ENCODE measurements around the gene ARHGAP15. TPM values are rescaled to one million over a fixed set of nuclear protein-coding genes. Genes with fewer than 3 reads are reported as not detected.

Gene ARHGAP15
- total RNA-seq, 1 donor from 2014 or later, result not detected

DNA sequence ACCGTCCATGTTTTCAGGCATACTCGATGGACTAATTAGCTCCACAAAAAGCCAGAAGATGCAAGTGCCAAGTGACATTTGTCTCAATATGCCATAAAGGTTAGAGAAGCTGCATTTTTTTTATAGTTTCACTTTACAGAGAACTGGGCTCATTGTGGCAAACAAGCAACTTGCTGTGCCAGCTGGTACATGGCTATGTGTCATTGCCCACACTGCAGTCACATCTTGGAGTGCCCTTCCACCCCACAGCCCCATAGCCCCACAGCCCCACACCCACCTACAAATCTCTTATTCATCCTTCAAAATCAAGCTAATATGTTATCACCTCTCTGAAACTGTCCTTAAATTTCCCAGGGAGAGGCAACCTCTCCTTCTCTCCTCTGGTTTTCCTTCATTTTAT is 451.9 kb downstream of the ARHGAP15 start:
- H3K27me3 ChIP-seq (ENCODE audit: insufficient read depth, low read length), result no peaks in the 10 kb centered on the region
- H3K4me3 ChIP-seq (ENCODE audit: insufficient read depth, low read depth, low read length), result no peak overlapping the region
- H3K9me3 ChIP-seq (ENCODE audit: insufficient read depth, low read depth, low read length), result no peaks in the 10 kb centered on the region
- H3K9me3 Mint-ChIP-seq (ENCODE audit: unreplicated experiment), result no peaks in the 10 kb centered on the region
- FAIRE-seq (no peak), DNase-seq (ENCODE audit: low read depth) (no peak)
- no peak overlapping the region for H3K27ac ChIP-seq (ENCODE audit: low read depth, low read length)
- H3K9ac ChIP-seq (ENCODE audit: low read length), result no peak overlapping the region
- peaks cover 1% of the 10 kb centered on the region for H3K4me1 Mint-ChIP-seq (ENCODE audit: low read depth, unreplicated experiment)
- H3K4me2 ChIP-seq (ENCODE audit: low read length), result no peak overlapping the region
- no peak overlapping the region for H3K27ac Mint-ChIP-seq (ENCODE audit: unreplicated experiment)
- no peak overlapping the region for H2AFZ ChIP-seq (ENCODE audit: low read depth, low read length)
- no peaks in the 10 kb centered on the region for H3K36me3 ChIP-seq (ENCODE audit: insufficient read depth, low read length)
- H3K79me2 ChIP-seq (ENCODE audit: insufficient read depth, low read length), result no peaks in the 10 kb centered on the region
- H4K20me1 ChIP-seq (ENCODE audit: insufficient read depth, low read length), result no peaks in the 10 kb centered on the region
- H3K4me3 Mint-ChIP-seq (ENCODE audit: unreplicated experiment), result no peak overlapping the region
- TF ChIP-seq EZH2 (IDR thresholded peaks at IDR 0.05; ENCODE audit: insufficient read depth, low read length) (no peak), CTCF (IDR thresholded peaks at IDR 0.05; ENCODE audit: insufficient read depth, low read depth, low read length) (no peak)
- no peaks in the 10 kb centered on the region for H3K36me3 Mint-ChIP-seq (ENCODE audit: low read depth, unreplicated experiment)
- H3K27me3 Mint-ChIP-seq (ENCODE audit: low read depth, unreplicated experiment), result no peaks in the 10 kb centered on the region
- no peaks in the 10 kb centered on the region for H3K4me1 ChIP-seq (ENCODE audit: insufficient read depth, low read length)

DNA sequence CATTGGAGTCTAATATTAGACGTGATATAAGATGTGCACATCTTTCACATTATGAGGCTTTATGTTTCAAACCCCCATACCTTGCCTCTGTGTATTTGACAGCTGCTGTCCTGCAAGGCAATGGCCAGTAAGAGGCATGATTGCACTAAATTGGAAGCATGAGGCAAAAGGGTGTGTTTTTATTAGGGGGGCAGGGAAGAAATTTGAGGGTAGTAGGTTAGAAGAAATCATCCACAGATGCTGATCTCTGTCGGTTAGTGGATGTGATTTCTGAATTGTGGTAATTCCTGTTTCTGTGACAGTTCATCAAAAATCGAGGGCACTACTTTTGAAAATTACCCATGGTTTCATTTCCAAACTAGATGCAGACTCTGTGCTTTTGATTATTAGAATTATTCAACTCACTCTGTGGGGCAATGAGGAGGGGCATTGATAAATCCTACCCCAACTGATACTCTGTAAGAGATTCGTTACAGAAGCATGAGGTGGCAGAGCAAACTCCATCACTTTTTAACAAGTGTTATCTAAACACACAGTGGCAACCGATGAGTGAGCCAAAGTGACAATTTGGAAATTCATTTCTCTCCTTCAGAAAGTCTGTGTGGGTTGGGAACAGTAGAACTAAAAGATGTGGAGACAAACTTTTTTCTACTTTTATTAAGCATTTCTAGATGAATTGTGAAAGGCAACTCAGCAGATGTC is 453.0 kb downstream of the ARHGAP15 start:
- Mint-ChIP-seq H3K9me3 (ENCODE audit: unreplicated experiment) (no peaks in the 10 kb centered on the region), H3K36me3 (ENCODE audit: low read depth, unreplicated experiment) (no peaks in the 10 kb centered on the region), H3K4me1 (ENCODE audit: low read depth, unreplicated experiment) (peaks cover 1% of the 10 kb centered on the region), H3K4me3 (ENCODE audit: unreplicated experiment) (no peak overlapping the region), H3K27me3 (ENCODE audit: low read depth, unreplicated experiment) (no peaks in the 10 kb centered on the region), H3K27ac (ENCODE audit: unreplicated experiment) (no peak overlapping the region)
- Histone ChIP-seq H2AFZ (ENCODE audit: low read depth, low read length) (no peak overlapping the region), H3K27me3 (ENCODE audit: insufficient read depth, low read length) (no peaks in the 10 kb centered on the region), H3K36me3 (ENCODE audit: insufficient read depth, low read length) (no peaks in the 10 kb centered on the region), H3K27ac (ENCODE audit: low read depth, low read length) (no peak overlapping the region), H3K9ac (ENCODE audit: low read length) (no peak overlapping the region), H3K9me3 (ENCODE audit: insufficient read depth, low read depth, low read length) (no peaks in the 10 kb centered on the region), H3K4me3 (ENCODE audit: insufficient read depth, low read depth, low read length) (no peak overlapping the region), H3K4me1 (ENCODE audit: insufficient read depth, low read length) (no peaks in the 10 kb centered on the region), H3K4me2 (ENCODE audit: low read length) (peak overlapping the region; percentile 25), H3K79me2 (ENCODE audit: insufficient read depth, low read length) (no peaks in the 10 kb centered on the region), H4K20me1 (ENCODE audit: insufficient read depth, low read length) (no peaks in the 10 kb centered on the region)
- FAIRE-seq (no peak), DNase-seq (ENCODE audit: low read depth) (no peak)
- peak; percentile 15 for TF ChIP-seq CTCF (IDR thresholded peaks at IDR 0.05; ENCODE audit: insufficient read depth, low read depth, low read length)
- no peak for TF ChIP-seq EZH2 (IDR thresholded peaks at IDR 0.05; ENCODE audit: insufficient read depth, low read length)

- H3K4me3 Mint-ChIP-seq (ENCODE audit: unreplicated experiment), result no peak overlapping the region
- DNase-seq (ENCODE audit: low read depth) (no peak), FAIRE-seq (peak; percentile 77)
- no peaks in the 10 kb centered on the region for H3K9me3 Mint-ChIP-seq (ENCODE audit: unreplicated experiment)
- TF ChIP-seq CTCF (IDR thresholded peaks at IDR 0.05; ENCODE audit: insufficient read depth, low read depth, low read length), result no peak
- no peak for TF ChIP-seq EZH2 (IDR thresholded peaks at IDR 0.05; ENCODE audit: insufficient read depth, low read length)
- Histone ChIP-seq H2AFZ (ENCODE audit: low read depth, low read length) (no peak overlapping the region), H3K36me3 (ENCODE audit: insufficient read depth, low read length) (no peaks in the 10 kb centered on the region), H3K4me3 (ENCODE audit: insufficient read depth, low read depth, low read length) (no peak overlapping the region), H3K27ac (ENCODE audit: low read depth, low read length) (no peak overlapping the region), H3K4me1 (ENCODE audit: insufficient read depth, low read length) (no peaks in the 10 kb centered on the region), H3K9ac (ENCODE audit: low read length) (no peak overlapping the region), H3K4me2 (ENCODE audit: low read length) (no peak overlapping the region), H3K79me2 (ENCODE audit: insufficient read depth, low read length) (no peaks in the 10 kb centered on the region), H3K9me3 (ENCODE audit: insufficient read depth, low read depth, low read length) (no peaks in the 10 kb centered on the region), H4K20me1 (ENCODE audit: insufficient read depth, low read length) (no peaks in the 10 kb centered on the region), H3K27me3 (ENCODE audit: insufficient read depth, low read length) (no peaks in the 10 kb centered on the region)
- H3K4me1 Mint-ChIP-seq (ENCODE audit: low read depth, unreplicated experiment), result peaks cover 1% of the 10 kb centered on the region
- H3K27me3 Mint-ChIP-seq (ENCODE audit: low read depth, unreplicated experiment), result no peaks in the 10 kb centered on the region
- no peak overlapping the region for H3K27ac Mint-ChIP-seq (ENCODE audit: unreplicated experiment)
- no peaks in the 10 kb centered on the region for H3K36me3 Mint-ChIP-seq (ENCODE audit: low read depth, unreplicated experiment)
Observed at GRCh38 chr2:143584936-143585335, 455.7 kb downstream of the ARHGAP15 start.
